Measurements from ENCODE around the gene CORO2B. TPM values are rescaled to one million over a fixed set of nuclear protein-coding genes. Genes with fewer than 3 reads are reported as not detected.

CORO2B gene
- total and polyA plus RNA-seq, 2 of the 13 experiments (the other 11 are each of a cell fraction or from before 2014, with no cell fraction given): 0.35 to 0.63 TPM

DNA sequence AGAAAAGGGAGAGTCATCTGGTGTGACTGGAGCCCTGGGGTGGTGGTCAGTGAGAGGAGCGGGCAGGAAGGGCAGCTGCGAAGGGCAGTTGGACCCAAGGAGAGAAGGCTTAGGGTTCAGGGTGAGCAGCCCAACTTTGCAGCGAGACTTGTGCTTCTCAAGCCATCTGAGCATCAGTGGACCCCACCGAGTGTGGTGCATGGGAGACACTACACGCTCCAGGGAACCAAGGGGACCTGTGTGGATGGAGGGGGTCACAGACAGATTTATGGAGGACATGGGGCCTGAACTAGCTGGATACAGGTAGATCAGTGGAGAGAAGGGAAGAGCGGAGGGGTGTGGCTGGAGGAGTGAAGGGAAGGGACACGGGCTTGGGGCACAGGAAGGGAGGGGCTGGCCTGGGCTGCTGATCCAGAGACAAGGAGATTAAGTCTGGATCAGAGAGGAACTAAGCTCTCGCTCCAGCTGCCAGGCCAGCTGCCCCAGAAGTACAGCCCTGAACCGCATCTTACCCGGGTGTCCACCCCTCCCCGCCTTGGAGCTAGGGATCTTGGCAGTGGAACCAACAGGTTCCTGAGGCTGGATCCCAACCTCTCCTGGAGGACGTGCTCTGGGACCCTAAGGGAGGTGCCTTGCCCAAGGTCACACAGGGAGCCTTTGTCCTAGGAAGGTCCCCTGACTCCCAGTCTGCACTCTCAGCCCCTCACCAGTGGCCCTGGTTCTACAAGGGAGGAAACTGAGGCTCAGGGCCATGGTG is 120.5 kb downstream of the CORO2B start:
- no peaks in the 10 kb centered on the region for H3K9me3 ChIP-seq (ENCODE audit: low read length)
- H4K20me1 ChIP-seq (ENCODE audit: insufficient read depth, low read length): no peaks in the 10 kb centered on the region
- H3K79me2 ChIP-seq (ENCODE audit: insufficient read depth, low read length): no peaks in the 10 kb centered on the region
- intact Hi-C loops (cut with micrococcal nuclease; ENCODE audit: unreplicated experiment) (no loop called here), in situ Hi-C loops (cut with HindIII; ENCODE audit: extremely low pct_ligation_motif_present, low pct_unique_long_range_greater_than_20kb) (no loop called here)
- ATAC-seq (no peak), DNase-seq (ENCODE audit: low spot score) (no peak), FAIRE-seq (no peak)
- peaks cover 0 to 6% of the 10 kb centered on the region in 2 experiments; a peak in 1 of 5 replicates for H3K27me3 ChIP-seq (ENCODE audit: control insufficient read depth in 1 of 2, insufficient read depth in 2 of 2, low read length in 2 of 2)
- H3K27ac ChIP-seq (ENCODE audit: extremely low read length, insufficient read depth, low read length): no peak overlapping the region
- 27% methylated on average over 8 of the region's 12 CpGs for WGBS (ENCODE audit: low lambda C conversion rate)
- no peak overlapping the region for H3K4me3 ChIP-seq (replicated peaks in 1 of 3; ENCODE audit: insufficient read depth in 1 of 3, low read depth in 2 of 3, low read length in 3 of 3)
- ChIA-PET POLR2A (no interaction called here), CTCF (ENCODE audit: low intra/inter-chr PET ratio, low total read pairs) (no interaction called here)
- H2AFZ ChIP-seq (ENCODE audit: low read length): no peak overlapping the region
- no TSS peak for BruUV-seq (replicated peaks)
- no peak overlapping the region for H3K4me2 ChIP-seq (ENCODE audit: low read depth, low read length)
- H3K36me3 ChIP-seq (replicated peaks in 1 of 2; ENCODE audit: control insufficient read depth in 1 of 2, insufficient read depth in 2 of 2, low read length in 2 of 2): no peaks in the 10 kb centered on the region
- H3K9ac ChIP-seq (ENCODE audit: insufficient read depth, low read depth, low read length): no peak overlapping the region
- no peaks in the 10 kb centered on the region for H3K4me1 ChIP-seq (ENCODE audit: insufficient read depth, low read length)
- TF ChIP-seq POGZ (CRISPR knock-in tag; IDR thresholded peaks at IDR 0.05) (no peak), ZNF180 (CRISPR knock-in tag; IDR thresholded peaks at IDR 0.05; ENCODE audit: borderline replicate concordance, low read depth) (no peak), KAT7 (CRISPR knock-in tag; IDR thresholded peaks at IDR 0.05; ENCODE audit: borderline replicate concordance) (no peak), ATAD3A (CRISPR knock-in tag; IDR thresholded peaks at IDR 0.05) (no peak), ZC3H4 (CRISPR knock-in tag; IDR thresholded peaks at IDR 0.05; ENCODE audit: borderline replicate concordance) (no peak), PLRG1 (conservative IDR thresholded peaks at IDR 0.05) (no peak), ZNF292 (CRISPR knock-in tag; IDR thresholded peaks at IDR 0.05; ENCODE audit: borderline replicate concordance, low read depth) (no peak)
- TF ChIP-seq, protein P1, sequence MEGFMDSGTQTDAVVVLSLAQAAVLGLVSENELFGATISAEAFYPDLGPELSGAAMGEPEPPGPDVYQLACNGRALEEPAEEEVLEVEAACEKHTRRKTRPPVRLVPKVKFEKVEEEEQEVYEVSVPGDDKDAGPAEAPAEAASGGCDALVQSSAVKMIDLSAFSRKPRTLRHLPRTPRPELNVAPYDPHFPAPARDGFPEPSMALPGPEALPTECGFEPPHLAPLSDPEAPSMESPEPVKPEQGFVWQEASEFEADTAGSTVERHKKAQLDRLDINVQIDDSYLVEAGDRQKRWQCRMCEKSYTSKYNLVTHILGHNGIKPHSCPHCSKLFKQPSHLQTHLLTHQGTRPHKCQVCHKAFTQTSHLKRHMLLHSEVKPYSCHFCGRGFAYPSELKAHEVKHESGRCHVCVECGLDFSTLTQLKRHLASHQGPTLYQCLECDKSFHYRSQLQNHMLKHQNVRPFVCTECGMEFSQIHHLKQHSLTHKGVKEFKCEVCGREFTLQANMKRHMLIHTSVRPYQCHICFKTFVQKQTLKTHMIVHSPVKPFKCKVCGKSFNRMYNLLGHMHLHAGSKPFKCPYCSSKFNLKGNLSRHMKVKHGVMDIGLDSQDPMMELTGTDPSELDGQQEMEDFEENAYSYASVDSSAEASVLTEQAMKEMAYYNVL (CRISPR knock-in tag; IDR thresholded peaks at IDR 0.05; ENCODE audit: borderline replicate concordance): no peak
- TF ChIP-seq, protein P2, sequence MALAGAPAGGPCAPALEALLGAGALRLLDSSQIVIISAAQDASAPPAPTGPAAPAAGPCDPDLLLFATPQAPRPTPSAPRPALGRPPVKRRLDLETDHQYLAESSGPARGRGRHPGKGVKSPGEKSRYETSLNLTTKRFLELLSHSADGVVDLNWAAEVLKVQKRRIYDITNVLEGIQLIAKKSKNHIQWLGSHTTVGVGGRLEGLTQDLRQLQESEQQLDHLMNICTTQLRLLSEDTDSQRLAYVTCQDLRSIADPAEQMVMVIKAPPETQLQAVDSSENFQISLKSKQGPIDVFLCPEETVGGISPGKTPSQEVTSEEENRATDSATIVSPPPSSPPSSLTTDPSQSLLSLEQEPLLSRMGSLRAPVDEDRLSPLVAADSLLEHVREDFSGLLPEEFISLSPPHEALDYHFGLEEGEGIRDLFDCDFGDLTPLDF (CRISPR knock-in tag; IDR thresholded peaks at IDR 0.05): no peak
- TF ChIP-seq, protein P3, sequence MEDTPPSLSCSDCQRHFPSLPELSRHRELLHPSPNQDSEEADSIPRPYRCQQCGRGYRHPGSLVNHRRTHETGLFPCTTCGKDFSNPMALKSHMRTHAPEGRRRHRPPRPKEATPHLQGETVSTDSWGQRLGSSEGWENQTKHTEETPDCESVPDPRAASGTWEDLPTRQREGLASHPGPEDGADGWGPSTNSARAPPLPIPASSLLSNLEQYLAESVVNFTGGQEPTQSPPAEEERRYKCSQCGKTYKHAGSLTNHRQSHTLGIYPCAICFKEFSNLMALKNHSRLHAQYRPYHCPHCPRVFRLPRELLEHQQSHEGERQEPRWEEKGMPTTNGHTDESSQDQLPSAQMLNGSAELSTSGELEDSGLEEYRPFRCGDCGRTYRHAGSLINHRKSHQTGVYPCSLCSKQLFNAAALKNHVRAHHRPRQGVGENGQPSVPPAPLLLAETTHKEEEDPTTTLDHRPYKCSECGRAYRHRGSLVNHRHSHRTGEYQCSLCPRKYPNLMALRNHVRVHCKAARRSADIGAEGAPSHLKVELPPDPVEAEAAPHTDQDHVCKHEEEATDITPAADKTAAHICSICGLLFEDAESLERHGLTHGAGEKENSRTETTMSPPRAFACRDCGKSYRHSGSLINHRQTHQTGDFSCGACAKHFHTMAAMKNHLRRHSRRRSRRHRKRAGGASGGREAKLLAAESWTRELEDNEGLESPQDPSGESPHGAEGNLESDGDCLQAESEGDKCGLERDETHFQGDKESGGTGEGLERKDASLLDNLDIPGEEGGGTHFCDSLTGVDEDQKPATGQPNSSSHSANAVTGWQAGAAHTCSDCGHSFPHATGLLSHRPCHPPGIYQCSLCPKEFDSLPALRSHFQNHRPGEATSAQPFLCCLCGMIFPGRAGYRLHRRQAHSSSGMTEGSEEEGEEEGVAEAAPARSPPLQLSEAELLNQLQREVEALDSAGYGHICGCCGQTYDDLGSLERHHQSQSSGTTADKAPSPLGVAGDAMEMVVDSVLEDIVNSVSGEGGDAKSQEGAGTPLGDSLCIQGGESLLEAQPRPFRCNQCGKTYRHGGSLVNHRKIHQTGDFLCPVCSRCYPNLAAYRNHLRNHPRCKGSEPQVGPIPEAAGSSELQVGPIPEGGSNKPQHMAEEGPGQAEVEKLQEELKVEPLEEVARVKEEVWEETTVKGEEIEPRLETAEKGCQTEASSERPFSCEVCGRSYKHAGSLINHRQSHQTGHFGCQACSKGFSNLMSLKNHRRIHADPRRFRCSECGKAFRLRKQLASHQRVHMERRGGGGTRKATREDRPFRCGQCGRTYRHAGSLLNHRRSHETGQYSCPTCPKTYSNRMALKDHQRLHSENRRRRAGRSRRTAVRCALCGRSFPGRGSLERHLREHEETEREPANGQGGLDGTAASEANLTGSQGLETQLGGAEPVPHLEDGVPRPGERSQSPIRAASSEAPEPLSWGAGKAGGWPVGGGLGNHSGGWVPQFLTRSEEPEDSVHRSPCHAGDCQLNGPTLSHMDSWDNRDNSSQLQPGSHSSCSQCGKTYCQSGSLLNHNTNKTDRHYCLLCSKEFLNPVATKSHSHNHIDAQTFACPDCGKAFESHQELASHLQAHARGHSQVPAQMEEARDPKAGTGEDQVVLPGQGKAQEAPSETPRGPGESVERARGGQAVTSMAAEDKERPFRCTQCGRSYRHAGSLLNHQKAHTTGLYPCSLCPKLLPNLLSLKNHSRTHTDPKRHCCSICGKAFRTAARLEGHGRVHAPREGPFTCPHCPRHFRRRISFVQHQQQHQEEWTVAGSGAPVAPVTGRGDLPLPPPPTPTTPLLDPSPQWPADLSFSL (CRISPR knock-in tag; IDR thresholded peaks at IDR 0.05): no peak
- TF ChIP-seq, protein P4, sequence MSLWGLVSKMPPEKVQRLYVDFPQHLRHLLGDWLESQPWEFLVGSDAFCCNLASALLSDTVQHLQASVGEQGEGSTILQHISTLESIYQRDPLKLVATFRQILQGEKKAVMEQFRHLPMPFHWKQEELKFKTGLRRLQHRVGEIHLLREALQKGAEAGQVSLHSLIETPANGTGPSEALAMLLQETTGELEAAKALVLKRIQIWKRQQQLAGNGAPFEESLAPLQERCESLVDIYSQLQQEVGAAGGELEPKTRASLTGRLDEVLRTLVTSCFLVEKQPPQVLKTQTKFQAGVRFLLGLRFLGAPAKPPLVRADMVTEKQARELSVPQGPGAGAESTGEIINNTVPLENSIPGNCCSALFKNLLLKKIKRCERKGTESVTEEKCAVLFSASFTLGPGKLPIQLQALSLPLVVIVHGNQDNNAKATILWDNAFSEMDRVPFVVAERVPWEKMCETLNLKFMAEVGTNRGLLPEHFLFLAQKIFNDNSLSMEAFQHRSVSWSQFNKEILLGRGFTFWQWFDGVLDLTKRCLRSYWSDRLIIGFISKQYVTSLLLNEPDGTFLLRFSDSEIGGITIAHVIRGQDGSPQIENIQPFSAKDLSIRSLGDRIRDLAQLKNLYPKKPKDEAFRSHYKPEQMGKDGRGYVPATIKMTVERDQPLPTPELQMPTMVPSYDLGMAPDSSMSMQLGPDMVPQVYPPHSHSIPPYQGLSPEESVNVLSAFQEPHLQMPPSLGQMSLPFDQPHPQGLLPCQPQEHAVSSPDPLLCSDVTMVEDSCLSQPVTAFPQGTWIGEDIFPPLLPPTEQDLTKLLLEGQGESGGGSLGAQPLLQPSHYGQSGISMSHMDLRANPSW (CRISPR knock-in tag; IDR thresholded peaks at IDR 0.05; ENCODE audit: borderline replicate concordance): no peak

All from HepG2 (cell line).